ENCODE measurements around the gene DCLK1. TPM values are rescaled to one million over a fixed set of nuclear protein-coding genes. Genes with fewer than 3 reads are reported as not detected.
"Not testable (repeated sequence)": the region's sequence is repeated elsewhere in the genome, so short reads cannot be mapped to it uniquely, and the experiment has no call there.

DCLK1 gene
- total RNA-seq, 1 donor from 2014 or later, result 2.9 TPM

- no peak for TF ChIP-seq CTCF (IDR thresholded peaks at IDR 0.05; ENCODE audit: insufficient read depth, low read length, poor library complexity, severe bottlenecking)
- no peak for DNase-seq (ENCODE audit: low read depth)
- no peak overlapping the region for H3K4me3 ChIP-seq (ENCODE audit: low read depth, low read length)
- no peaks in the 10 kb centered on the region for H3K36me3 ChIP-seq (ENCODE audit: control insufficient read depth, insufficient read depth, low read length)
- H3K27me3 ChIP-seq (ENCODE audit: control insufficient read depth, insufficient read depth, low read length), result no peaks in the 10 kb centered on the region
Observed at GRCh38 chr13:36102721-36103120, 28.5 kb downstream of the DCLK1 start.

GRCh38 chr13:36101907-36102306 is 29.3 kb downstream of the DCLK1 start:
- H3K27me3 ChIP-seq (ENCODE audit: control insufficient read depth, insufficient read depth, low read length), result not testable (repeated sequence)

GRCh38 chr13:36101157-36101556 is 30.0 kb downstream of the DCLK1 start:
- no peak for DNase-seq (ENCODE audit: low read depth)
- no peaks in the 10 kb centered on the region for H3K27me3 ChIP-seq (ENCODE audit: control insufficient read depth, insufficient read depth, low read length)
- TF ChIP-seq CTCF (IDR thresholded peaks at IDR 0.05; ENCODE audit: insufficient read depth, low read length, poor library complexity, severe bottlenecking), result no peak
- no peak overlapping the region for H3K4me3 ChIP-seq (ENCODE audit: low read depth, low read length)
- H3K36me3 ChIP-seq (ENCODE audit: control insufficient read depth, insufficient read depth, low read length), result no peaks in the 10 kb centered on the region

More at GRCh38 chr13:36101907-36102306, 29.3 kb downstream of the DCLK1 start:
- not testable (repeated sequence) for H3K36me3 ChIP-seq (ENCODE audit: control insufficient read depth, insufficient read depth, low read length); DNase-seq (ENCODE audit: low read depth); H3K4me3 ChIP-seq (ENCODE audit: low read depth, low read length)

GRCh38 chr13:36098080-36098479 is 33.1 kb downstream of the DCLK1 start:
- no peaks in the 10 kb centered on the region for H3K36me3 ChIP-seq (ENCODE audit: control insufficient read depth, insufficient read depth, low read length)
- DNase-seq (ENCODE audit: low read depth), result no peak
- no peak for TF ChIP-seq CTCF (IDR thresholded peaks at IDR 0.05; ENCODE audit: insufficient read depth, low read length, poor library complexity, severe bottlenecking)
- H3K4me3 ChIP-seq (ENCODE audit: low read depth, low read length), result no peak overlapping the region
- no peaks in the 10 kb centered on the region for H3K27me3 ChIP-seq (ENCODE audit: control insufficient read depth, insufficient read depth, low read length)

GRCh38 chr13:36096461-36097416 is 34.4 kb downstream of the DCLK1 start:
- Histone ChIP-seq H3K4me3 (ENCODE audit: low read depth, low read length) (no peak overlapping the region), H3K36me3 (ENCODE audit: control insufficient read depth, insufficient read depth, low read length) (no peaks in the 10 kb centered on the region), H3K27me3 (ENCODE audit: control insufficient read depth, insufficient read depth, low read length) (no peaks in the 10 kb centered on the region)
- TF ChIP-seq CTCF (IDR thresholded peaks at IDR 0.05; ENCODE audit: insufficient read depth, low read length, poor library complexity, severe bottlenecking), result no peak
- peak; percentile 53 for DNase-seq (ENCODE audit: low read depth)

- no peak overlapping the region for H3K4me3 ChIP-seq (ENCODE audit: low read depth, low read length)
- H3K36me3 ChIP-seq (ENCODE audit: control insufficient read depth, insufficient read depth, low read length), result no peaks in the 10 kb centered on the region
- no peak for DNase-seq (ENCODE audit: low read depth)
- H3K27me3 ChIP-seq (ENCODE audit: control insufficient read depth, insufficient read depth, low read length), result no peaks in the 10 kb centered on the region
- TF ChIP-seq CTCF (IDR thresholded peaks at IDR 0.05; ENCODE audit: insufficient read depth, low read length, poor library complexity, severe bottlenecking), result no peak
Observed at GRCh38 chr13:36094478-36094877, 36.7 kb downstream of the DCLK1 start.
